ENCODE measurements around the gene ESYT1. TPM values are rescaled to one million over a fixed set of nuclear protein-coding genes. Genes with fewer than 3 reads are reported as not detected.

Gene ESYT1
- total RNA-seq, 4 donors from 2014 or later, result 91.2 to 235 (median 210) TPM

DNA sequence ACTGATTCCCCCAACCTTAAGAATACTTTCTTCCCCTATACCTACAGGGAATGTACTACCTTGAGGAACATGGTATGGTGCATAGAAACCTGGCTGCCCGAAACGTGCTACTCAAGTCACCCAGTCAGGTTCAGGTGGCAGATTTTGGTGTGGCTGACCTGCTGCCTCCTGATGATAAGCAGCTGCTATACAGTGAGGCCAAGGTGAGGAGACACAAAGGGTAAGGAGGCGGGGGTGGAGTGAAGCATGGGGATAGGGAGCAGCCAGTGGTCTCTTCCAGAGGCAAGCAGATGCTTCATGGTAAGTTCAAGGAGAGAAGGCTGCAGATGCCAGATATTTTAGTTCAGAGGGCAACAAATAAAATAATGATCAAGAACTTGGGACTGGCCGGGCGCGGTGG is 30.3 kb upstream of the ESYT1 start:
- H3K36me3 ChIP-seq, result peaks cover 0 to 87% (median 0%) of the 10 kb centered on the region in 3 donors
- WGBS, 2 donors, result 87 to 89% methylated on average over 6 of the region's 6 CpGs
- no peaks in the 10 kb centered on the region for H3K9me3 ChIP-seq
- peaks cover 0 to under 1% (median 0%) of the 10 kb centered on the region in 4 donors for H3K4me1 ChIP-seq
- DNase-seq (ENCODE audit: low spot score in 2 of 2), result no peak
- H3K4me3 ChIP-seq, result no peak overlapping the region
- no peak for TF ChIP-seq POLR2A (IDR thresholded peaks at IDR 0.05)
- TF ChIP-seq, protein P1, sequence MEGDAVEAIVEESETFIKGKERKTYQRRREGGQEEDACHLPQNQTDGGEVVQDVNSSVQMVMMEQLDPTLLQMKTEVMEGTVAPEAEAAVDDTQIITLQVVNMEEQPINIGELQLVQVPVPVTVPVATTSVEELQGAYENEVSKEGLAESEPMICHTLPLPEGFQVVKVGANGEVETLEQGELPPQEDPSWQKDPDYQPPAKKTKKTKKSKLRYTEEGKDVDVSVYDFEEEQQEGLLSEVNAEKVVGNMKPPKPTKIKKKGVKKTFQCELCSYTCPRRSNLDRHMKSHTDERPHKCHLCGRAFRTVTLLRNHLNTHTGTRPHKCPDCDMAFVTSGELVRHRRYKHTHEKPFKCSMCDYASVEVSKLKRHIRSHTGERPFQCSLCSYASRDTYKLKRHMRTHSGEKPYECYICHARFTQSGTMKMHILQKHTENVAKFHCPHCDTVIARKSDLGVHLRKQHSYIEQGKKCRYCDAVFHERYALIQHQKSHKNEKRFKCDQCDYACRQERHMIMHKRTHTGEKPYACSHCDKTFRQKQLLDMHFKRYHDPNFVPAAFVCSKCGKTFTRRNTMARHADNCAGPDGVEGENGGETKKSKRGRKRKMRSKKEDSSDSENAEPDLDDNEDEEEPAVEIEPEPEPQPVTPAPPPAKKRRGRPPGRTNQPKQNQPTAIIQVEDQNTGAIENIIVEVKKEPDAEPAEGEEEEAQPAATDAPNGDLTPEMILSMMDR (IDR thresholded peaks at IDR 0.05), result no peak
- TF ChIP-seq EP300 (IDR thresholded peaks at IDR 0.05), result no peak
- no peak overlapping the region for H3K27ac ChIP-seq
- no peaks in the 10 kb centered on the region for H3K27me3 ChIP-seq

DNA sequence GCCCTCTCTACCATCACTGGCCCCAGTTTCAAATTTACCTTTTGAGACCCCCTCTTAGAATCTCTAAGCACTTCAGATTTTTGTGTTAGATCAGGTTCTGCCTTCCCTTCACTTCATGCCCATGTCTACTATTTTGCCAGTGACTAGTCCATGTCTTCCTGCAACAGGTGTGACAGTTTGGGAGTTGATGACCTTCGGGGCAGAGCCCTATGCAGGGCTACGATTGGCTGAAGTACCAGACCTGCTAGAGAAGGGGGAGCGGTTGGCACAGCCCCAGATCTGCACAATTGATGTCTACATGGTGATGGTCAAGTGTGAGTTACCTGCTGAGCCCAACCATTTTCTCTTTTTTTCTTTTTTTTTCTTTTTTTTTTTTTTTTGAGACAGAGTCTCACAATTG is 29.5 kb upstream of the ESYT1 start:
- H3K27me3 ChIP-seq, result no peaks in the 10 kb centered on the region
- no peak for TF ChIP-seq EP300 (IDR thresholded peaks at IDR 0.05)
- TF ChIP-seq, protein P1 (IDR thresholded peaks at IDR 0.05), result no peak
- TF ChIP-seq POLR2A (IDR thresholded peaks at IDR 0.05), result no peak
- H3K4me3 ChIP-seq, result no peak overlapping the region
- H3K27ac ChIP-seq, result no peak overlapping the region
- peaks cover 0 to 79% (median 0%) of the 10 kb centered on the region in 3 donors for H3K36me3 ChIP-seq
- H3K4me1 ChIP-seq, result peaks cover 0 to 8% (median 5%) of the 10 kb centered on the region in 4 donors
- no peak for DNase-seq (ENCODE audit: low spot score in 2 of 2)
- H3K9me3 ChIP-seq, result no peaks in the 10 kb centered on the region
- WGBS, 2 donors, result 85 to 86% methylated on average over 3 of the region's 3 CpGs

DNA sequence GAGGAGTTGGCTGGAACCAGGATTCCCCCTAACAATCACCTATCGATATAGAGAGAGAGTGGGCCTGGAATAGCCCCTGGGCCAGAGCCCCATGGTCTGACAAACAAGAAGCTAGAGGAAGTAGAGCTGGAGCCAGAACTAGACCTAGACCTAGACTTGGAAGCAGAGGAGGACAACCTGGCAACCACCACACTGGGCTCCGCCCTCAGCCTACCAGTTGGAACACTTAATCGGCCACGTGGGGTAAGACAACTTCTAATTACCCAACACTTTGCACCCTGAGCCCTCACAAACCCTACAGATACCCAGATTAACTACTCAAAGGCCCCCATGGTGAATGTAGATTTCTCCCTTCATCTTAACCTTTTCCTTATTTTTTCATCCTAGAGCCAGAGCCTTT is 28.3 kb upstream of the ESYT1 start:
- Histone ChIP-seq H3K27ac (no peak overlapping the region), H3K9me3 (no peaks in the 10 kb centered on the region), H3K36me3 (peaks cover 0 to 68% (median 0%) of the 10 kb centered on the region in 3 donors), H3K4me3 (no peak overlapping the region), H3K4me1 (peaks cover 0 to 10% (median 6%) of the 10 kb centered on the region in 4 donors), H3K27me3 (no peaks in the 10 kb centered on the region)
- 84% methylated on average over 4 of the region's 4 CpGs for WGBS, 2 donors
- no peak for DNase-seq (ENCODE audit: low spot score in 2 of 2)
- TF ChIP-seq, protein P1 (IDR thresholded peaks at IDR 0.05), result no peak
- no peak for TF ChIP-seq POLR2A (IDR thresholded peaks at IDR 0.05)
- TF ChIP-seq EP300 (IDR thresholded peaks at IDR 0.05), result no peak

DNA sequence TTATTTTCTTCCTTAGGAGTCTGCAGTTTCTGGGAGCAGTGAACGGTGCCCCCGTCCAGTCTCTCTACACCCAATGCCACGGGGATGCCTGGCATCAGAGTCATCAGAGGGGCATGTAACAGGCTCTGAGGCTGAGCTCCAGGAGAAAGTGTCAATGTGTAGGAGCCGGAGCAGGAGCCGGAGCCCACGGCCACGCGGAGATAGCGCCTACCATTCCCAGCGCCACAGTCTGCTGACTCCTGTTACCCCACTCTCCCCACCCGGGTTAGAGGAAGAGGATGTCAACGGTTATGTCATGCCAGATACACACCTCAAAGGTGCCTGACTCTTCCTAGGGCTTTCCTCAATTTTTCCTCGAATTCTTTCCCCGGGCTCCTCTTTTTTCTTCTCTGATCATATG is 27.0 kb upstream of the ESYT1 start:
- H3K4me1 ChIP-seq, result peaks cover 0 to 21% (median 15%) of the 10 kb centered on the region in 4 donors
- no peak for TF ChIP-seq EP300 (IDR thresholded peaks at IDR 0.05)
- TF ChIP-seq POLR2A (IDR thresholded peaks at IDR 0.05), result no peak
- TF ChIP-seq, protein P1 (IDR thresholded peaks at IDR 0.05), result no peak
- DNase-seq (ENCODE audit: low spot score in 2 of 2), result no peak
- no peaks in the 10 kb centered on the region for H3K27me3 ChIP-seq
- peaks cover 0 to 56% (median 0%) of the 10 kb centered on the region in 3 donors for H3K36me3 ChIP-seq
- H3K27ac ChIP-seq, result no peak overlapping the region
- H3K9me3 ChIP-seq, result no peaks in the 10 kb centered on the region
- 76 to 83% methylated on average over 14 of the region's 14 CpGs for WGBS, 2 donors
- H3K4me3 ChIP-seq, result no peak overlapping the region

DNA sequence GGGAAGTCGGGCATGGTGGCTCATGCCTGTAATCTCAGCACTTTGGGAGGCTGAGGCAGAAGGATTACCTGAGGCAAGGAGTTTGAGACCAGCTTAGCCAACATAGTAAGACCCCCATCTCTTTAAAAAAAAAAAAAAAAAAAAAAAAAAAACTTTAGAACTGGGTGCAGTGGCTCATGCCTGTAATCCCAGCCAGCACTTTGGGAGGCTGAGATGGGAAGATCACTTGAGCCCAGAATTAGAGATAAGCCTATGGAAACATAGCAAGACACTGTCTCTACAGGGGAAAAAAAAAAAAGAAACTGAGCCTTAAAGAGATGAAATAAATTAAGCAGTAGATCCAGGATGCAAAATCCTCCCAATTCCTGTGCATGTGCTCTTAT is 25.4 kb upstream of the ESYT1 start:
- no peak overlapping the region for H3K27ac ChIP-seq
- peaks cover 0 to 34% (median 19%) of the 10 kb centered on the region in 4 donors for H3K4me1 ChIP-seq
- H3K4me3 ChIP-seq, result no peak overlapping the region
- peaks cover 0 to 50% (median 2%) of the 10 kb centered on the region in 3 donors for H3K36me3 ChIP-seq
- no peak for TF ChIP-seq POLR2A (IDR thresholded peaks at IDR 0.05)
- no peak for TF ChIP-seq EP300 (IDR thresholded peaks at IDR 0.05)
- TF ChIP-seq, protein P1 (IDR thresholded peaks at IDR 0.05), result no peak
- DNase-seq (ENCODE audit: low spot score in 2 of 2), result no peak
- no peaks in the 10 kb centered on the region for H3K9me3 ChIP-seq
- WGBS, 2 donors, result 65 to 71% methylated on average over 1 of the region's 1 CpG
- no peaks in the 10 kb centered on the region for H3K27me3 ChIP-seq
